GM21717 (cell line): ENCODE data around the gene ACP1.

Source experiments
- ATAC-seq: cut with Tn5 transposase; IDR thresholded peaks from one replicate; pipeline ENCODE4 v1.9.1; 2021; ENCODE audit warnings: mild to moderate bottlenecking, moderate library complexity; ENCODE audit not compliant: unreplicated experiment

ACP1 gene

DNA sequence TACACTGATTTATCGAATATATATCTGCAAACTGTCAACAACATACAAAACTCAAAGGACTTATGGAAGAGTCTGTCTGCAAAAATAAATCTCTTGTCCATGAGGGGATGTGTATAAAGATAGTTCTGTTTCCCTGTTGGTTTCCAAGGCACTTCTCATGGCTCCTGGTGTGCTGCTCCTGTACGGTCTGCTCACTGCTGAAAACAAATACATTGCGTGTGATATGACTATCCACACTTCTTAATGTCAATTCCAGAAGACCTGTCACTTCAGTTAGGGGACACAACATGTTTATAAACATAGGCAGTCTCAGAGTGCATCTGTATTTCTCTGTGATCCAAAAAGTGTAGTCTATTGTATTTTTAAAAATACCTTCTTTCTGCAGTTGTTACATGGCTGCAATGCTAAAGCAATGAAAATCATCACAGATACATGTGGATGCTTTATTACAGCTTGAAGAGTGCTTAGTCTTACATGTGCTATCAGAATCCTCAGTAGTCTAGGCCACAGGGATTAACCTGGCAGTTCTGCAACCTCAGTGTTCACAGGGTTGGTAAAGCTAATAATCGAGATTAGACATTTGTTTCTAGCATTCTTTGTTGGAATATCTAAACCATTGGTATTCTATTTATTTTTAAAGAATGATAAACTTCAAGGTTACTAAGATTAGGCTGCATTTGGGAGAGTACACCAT, 15.4 kb downstream of the ACP1 start:
- ATAC-seq: no peak

DNA sequence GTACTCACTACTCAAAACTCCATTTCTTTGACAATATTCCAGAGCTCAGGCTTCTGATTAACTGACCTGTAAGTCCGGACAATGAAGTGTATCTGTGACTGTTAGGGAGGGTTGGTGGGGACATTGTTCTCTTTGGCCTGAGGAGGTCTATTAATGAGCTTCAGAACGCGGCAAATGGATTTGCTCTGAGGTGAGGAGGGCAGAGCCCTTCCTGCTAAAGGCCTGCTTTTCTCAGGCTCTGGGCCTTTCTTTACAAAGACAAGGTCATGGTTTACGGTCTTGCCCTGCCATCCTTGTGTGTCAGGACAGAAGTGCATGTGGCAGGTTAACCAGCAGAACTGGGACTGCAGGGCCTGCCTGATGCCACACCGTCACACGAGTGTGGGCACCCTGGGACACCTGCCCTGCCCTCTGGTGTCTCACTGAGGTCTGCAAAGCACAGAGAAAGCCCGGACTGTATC, 15.9 kb downstream of the ACP1 start:
- no peak for ATAC-seq

DNA sequence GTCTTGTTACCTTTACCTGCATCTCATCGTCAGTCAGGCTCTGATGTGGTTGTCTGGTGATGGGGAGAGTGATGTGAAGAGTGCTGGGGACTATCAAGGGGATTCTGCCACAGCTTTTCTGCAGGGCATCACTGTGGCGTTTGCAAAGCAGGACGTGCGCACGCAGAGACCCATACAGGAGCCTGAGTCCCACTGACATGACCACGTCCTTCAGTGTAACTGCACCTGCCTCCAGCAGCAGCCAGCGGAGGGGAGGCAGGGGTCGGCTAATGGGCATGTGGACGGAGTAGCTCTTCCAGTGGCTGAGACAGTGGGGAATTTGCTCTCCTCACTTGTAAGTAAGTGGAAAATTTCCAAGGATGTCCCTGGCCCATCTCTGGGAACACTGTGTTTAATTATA, 16.6 kb downstream of the ACP1 start:
- ATAC-seq: no peak

DNA sequence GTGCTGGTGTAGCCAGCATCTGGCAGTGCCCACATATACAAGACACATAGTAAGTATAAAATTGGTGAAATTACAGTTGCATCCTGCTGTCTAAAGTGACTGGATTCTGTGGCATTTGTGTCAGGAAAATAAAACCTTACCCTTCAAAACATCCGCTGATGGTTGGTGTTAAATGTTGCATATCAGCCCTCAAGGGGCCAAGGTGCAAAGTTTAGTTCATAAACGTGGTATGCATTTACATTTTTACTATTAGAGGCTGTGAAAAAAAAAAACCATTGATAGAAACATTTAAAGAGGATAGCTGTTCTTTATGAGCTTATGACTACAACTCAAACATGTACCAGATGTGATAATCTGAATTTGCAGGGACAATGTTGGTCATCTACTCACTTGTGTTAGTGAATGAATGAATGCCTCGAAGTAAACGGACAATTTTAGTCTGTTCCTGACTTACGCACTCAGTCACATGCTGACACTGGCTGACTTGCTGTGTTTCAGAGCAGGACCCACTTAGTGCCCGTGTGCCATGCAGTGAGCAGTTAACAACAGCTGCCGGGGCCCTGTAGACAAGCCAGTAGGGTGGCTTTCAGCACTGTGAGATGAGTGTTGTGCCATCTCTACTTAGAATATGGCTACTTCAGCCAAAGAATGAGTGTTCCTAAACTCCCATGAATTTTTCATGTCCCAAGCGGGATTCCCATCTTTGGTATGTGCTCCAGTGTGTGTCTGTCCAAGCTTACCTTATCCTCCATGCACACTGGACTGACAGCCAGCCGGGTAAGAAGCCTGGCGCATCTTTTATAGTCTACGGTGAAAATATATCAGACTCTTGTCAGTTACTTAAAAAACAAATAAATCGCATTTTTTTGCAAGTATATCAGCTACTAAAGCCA, 17.9 kb downstream of the ACP1 start:
- no peak for ATAC-seq

DNA sequence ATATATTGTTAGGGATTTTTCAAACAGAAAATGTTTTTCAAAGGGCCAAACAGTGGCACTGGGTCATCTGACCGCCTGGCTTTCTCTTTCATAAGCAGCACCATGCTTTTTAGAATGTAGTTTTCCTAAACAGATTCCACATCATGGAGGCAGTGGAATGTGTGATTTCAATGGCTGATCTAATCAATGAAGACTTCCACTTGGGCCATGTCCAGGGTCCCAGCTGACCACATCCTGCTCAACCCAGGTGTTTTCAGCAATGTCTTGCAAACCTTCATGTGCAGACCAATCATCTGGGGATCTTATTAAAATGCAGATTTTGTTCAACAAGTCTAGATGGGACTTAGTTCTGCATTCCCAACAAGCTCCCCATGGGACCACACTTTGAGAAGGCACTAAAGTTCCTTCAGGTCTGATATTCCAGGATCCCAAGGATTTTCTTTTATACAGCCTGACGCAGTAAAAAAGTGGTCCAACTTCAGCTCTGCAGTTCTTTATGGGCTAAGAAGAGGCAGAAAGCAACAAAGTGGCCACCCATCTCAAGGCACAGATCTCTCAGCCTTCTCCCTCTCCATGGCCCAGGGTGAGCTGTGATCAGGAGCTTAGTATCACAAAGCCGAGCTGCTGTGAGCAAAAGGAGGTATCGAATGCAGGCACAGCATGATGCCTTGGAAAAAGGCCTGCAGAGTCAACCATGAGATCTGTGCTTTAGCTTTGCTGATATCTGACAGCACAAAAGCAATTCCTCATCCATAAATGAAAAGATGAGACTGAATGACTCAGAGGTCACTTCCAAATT, 19.4 kb downstream of the ACP1 start:
- no peak for ATAC-seq

DNA sequence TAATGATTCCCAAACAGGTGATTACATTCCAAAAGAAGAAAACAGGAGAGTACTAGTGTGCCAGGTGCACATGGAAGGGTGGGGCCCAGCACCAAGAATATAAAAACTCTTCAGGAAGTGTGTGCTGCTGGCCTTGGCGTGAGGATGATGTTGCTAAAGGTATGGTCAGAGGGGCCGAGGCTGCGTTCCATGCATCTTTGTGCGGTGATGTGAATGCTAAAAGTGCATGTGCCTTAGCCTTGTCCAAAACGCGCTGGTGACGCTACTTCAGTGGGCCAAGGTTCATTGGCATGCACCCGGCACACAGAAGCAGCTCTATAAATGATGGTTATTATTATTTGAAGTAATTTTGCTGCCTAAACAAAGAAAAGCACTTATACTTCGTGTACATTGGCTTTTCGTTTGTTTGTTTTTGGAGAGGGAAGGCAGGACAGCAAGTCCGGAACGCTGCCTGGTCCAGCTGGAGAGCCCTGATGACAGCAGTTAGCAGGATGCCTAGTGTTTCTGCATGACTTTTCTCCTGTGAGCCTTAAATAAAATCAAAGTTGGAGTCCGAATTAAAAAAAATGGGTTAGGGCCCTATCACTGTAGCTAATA, 20.2 kb downstream of the ACP1 start:
- ATAC-seq: no peak

DNA sequence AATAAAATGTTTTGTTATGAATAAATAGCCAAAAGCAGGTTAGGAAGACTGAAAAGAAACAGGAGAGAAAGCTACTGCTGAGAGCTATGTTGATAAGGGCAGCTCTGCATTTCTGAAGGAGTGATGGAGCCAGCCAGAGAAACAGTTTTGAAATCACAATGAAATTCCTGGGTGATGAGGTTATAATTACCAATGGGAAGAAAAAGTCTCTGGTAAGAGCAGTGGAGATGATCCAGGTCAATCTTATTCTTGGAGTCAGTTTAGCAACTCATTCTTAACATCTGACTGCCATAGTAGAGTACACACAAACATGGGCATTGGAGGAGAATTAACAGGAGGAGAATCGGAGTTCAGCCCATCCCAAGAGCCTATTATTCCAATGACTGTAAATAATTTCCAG, 20.8 kb downstream of the ACP1 start:
- ATAC-seq: no peak

DNA sequence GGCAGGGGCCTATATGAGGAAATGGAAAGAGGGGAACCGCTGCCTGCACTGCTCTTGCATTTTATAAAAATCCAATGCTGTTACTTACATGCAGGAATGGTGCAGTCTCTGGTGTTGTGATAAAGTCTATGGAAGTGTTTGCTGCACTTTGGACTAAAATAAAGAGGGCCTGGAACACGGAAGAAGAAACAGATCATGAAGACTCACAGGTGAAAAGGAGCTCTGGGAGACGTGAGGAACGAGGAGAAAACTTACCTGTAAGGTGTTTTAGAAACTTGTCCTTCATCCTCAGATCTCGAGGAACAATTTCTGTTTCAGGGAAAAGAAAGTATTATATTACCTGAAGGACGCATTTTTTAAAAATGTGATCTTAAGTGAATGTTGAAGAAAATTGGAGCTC, 21.3 kb downstream of the ACP1 start:
- ATAC-seq: no peak

DNA sequence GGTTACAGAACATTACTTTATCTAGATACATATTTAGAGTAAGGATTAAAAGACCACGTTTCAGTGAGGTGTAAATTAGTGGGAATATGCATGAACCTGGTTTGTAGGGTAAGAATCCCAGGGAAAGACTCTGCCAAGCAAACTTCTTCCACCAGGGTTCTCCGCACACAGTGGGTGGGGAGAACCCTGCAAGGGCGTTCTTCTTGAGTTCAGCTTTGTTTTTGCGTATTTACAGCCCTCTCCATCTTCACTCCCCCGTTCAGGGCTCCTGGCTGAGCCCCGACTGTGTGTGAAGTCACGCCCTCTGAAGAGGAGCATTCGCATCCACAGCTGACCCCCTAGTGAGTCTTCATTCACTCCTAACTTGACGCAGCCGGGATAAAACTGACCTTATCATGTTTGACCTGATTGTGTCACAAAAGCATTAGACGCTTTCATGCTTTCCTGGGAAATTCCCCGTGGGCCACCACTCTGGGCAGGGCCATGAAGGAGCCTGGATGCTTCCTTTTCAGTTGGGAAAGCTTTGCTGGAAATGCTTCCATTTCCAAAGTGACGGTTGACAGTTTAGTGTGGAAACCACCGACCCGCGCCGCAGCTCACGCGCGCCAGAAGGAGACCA, 22.1 kb downstream of the ACP1 start:
- no peak for ATAC-seq

DNA sequence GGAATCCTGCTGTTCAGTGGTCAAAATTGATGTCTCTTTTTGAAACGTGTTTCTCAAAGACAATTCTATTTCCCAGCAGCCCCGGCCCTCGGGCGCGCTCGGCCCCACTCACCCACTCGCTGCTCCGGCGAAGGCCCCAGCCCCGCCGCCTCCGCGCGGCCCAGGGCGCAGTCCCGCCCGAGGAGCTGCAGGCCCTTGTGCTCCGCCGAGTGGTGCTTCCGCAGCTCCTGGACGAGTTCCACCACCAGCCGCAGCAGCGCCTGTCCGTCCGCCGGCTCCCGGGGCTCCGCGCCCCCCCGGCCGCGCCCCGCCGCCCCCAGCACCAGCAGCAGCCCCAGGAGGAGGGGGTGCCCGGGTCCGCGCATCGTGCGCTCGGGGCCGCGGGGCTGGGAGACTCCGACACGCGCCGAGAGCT, 22.7 kb downstream of the ACP1 start:
- no peak for ATAC-seq

DNA sequence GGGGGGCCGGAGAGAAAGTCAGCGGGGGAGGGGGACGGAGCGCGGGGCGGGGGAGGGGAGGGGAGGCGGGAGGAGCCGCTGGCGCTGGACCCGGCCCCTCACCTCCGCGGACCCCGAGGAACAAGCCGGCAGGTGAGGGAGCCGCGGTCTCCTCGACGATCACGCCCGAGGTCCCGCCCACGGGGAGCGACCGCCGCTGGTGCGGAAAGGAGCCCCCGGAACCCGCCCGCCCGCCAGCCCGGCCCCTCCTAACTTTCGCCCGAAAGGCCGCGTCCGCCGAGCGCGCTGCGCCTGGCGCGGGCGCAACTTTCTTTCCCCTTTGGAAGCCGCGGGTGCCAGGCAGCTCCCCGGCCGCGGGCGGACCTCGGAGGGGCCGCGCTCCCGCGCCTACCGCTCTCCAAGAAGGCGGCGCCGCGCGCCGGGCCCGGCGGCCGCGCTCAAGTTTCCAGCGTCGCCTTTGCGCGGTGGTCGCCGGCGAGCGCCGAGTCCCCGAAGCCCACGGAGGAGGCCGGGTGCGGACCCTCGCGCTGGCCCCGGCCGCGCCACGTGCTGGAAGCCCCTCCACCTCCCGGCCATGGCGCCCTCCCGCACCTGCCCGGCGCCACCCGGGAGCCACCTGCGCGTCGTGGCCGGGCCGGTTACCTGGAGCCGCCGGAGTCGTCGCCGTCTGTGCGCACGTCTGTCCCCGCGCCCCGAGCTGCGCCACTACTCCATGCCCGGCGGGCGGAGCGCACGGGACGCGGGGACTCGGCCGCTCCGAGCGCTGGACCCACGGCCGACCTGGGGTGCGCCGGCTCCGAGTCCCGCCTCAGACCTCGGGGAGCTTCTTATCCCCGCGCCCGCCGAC, 23.4 kb downstream of the ACP1 start, which contains the start of gene ALKAL2:
Gene ALKAL2 (minus strand): TSS at position 181 of the 847 bp plus-strand sequence. CDS start 256 bp downstream, outside the sequence.
- no peak for ATAC-seq

DNA sequence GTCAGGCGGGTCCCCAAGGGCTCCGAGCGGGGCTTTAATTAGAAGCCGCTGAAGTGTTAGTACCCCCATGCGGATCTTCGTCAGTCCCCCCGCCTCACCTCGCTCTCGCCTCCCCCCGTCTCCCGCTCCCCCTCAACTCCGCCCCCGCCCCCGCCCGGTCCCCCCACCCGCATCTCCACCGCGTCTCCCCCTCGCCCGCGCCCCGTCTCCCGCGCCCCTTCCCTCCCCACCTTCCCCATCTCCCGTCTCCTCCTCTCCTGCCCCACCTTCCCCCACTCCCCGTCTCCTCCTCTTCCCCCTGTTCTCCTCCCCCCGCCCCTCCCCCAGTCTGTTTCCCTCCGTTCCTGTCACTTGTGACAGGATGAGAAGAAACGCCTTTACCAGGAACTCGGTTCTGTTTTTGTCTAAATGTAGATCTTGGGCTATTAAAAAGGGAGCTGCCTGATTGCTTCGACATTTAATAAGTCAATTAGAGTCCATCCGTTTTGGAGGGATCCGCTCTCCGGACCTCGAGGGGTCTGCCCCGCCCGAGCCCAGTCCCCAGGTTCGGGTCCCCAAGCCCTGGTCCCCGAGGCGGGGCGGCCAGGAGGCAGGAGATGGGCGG, 24.1 kb downstream of the ACP1 start:
- ATAC-seq: no peak

DNA sequence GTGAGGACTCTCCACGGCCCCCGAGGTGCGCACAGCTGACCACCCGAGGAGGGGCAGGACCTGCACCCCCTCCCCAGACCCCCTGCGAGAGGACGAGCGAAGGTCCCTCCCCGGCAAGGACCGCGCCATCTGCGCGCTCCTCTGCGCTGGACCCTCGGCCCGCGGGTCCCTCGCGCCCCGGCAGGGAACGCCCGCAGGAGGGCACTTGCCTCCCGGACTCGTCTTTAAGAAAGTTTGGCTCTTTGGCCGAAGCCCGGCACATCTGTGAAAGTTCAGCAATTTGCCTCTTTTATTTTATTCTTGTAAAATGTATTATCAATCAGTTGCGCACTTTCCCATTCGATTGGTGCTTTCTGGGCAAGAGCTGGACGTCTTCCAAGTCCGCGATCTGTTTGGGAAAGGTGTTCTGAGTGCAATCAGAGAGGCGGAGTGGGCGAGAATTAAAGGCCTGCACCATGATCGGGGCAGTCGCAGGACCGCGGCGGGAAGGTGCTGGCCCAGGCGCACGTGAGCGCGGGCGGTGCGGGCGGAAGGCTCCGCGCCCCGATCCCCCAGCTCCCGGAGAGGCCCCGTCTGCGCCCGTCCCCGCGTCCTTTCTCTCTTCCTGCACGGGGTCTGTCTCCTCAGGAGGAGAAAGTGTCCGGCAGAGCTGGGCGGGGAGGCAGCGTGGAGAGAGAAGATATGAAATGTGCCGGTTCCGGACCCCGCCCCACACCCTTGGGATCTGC, 24.8 kb downstream of the ACP1 start:
- no peak for ATAC-seq

DNA sequence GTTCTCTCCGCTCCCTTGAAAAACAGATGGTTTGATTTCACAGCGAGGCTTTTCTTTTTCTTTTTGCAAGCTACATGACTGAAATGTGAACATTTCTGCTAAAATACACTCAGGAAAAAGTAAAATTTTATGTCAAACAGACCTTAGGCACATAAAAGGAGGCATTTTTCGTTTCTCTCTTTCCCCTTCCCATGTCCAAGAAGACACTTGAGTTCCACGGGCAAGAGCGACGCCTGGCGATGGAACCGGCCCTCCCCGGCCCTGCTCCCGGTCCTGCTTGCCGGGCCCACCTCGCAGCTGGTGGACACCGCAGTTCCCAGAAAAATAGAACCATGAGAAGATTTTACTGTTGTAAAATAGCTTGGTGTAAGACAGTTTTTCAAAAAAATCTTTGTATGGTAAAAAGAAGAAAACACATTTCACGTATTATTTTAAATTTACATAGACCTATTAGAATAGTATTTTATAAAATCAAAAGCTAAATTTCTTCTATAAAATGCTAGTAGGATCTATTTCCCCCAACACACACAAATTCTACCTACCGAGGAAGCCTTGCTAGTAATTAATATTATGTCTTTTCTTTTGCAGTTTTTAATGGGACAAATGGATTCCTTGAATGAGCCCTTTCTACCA, 25.5 kb downstream of the ACP1 start:
- no peak for ATAC-seq

DNA sequence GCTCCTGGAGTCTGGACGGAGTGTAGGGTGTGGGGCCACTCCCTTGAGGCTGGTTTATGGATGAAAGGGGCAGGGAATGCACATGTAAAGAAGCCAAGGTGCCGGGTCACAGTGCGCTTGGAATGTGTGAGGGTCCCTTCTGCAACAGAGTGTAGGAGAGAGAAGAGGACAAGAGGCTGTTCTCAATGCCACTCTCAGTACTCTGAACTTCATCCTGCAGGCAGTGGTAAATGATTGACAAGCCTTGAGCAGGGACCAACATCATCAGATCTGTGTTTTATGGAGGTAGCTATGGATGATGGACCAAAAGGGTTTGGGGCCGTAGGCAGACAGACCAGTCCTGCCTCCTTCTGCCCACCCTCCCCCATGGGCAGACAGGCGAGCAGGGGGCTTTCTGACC, 30.3 kb downstream of the ACP1 start:
- no peak for ATAC-seq

DNA sequence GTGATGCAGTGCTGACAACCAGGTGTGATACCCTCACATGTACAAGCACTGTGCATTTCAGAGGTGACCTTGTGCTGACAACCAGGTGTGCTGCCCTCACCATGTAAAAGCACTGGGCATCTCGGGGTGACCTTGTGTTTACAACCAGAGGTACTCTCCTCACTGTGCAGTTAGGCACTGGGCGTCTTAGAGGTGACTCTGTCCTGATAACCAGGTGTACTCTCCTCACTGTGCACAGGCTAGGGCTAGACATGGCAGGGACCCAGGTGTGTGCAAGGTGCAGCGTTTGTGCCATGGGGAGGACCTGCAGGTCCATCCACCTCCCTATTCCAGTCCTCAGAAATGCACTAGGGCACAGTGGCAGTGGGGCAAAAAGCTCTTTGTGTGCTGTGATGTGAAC, 31.6 kb downstream of the ACP1 start:
- no peak for ATAC-seq

DNA sequence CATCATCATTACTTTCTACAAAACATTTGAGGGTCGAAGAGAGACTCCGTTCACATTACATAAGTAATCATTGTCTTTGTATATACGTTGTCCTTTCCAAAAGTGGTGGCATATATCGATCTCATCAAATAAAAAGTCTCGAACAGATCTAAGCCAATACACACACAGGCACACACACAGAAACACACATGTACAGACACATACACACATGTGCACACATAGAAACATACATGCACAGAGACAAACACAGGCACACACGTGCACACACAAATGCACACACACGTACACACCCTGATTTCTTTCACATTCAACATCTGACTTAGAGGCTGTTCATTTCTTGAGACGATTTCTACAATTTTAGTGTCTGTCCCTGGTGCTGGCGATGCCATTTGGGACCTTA, 40.6 kb downstream of the ACP1 start:
- no peak for ATAC-seq
